ENCODE measurements around the gene LY6G5B.

LY6G5B gene

DNA sequence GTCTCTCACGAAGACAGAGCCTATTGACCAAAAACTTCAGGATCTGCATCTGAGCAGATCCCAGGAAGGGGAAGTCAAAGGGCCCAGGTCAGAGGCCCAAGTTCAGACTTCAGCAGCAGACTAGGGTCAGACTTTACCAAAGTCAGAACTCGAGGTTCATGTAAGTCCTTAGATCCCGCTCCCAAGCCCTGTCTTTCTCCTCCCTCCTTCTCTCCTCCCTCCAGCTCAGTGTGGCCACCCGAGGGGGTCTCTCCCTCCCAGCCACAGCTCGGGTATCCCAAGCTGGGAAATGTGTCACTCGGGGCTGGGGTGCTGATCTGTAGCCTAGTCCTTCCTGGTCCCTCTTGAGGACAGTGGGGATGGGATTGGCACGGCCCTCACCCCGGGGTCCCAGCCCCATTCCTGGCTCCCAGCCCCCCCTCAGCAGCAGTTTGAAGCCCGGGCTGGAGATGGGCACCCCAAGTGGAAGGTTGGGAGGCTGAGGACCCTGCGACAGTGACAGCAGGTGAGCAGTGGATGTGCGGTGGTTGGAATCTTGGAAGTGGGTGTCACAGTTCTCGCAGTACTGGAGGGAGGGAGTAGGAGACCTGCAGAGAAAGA, 7.6 kb upstream of the LY6G5B start:
- in situ Hi-C loops (cut with MboI; ENCODE audit: low sequenced_read_pairs), result no loop called here

DNA sequence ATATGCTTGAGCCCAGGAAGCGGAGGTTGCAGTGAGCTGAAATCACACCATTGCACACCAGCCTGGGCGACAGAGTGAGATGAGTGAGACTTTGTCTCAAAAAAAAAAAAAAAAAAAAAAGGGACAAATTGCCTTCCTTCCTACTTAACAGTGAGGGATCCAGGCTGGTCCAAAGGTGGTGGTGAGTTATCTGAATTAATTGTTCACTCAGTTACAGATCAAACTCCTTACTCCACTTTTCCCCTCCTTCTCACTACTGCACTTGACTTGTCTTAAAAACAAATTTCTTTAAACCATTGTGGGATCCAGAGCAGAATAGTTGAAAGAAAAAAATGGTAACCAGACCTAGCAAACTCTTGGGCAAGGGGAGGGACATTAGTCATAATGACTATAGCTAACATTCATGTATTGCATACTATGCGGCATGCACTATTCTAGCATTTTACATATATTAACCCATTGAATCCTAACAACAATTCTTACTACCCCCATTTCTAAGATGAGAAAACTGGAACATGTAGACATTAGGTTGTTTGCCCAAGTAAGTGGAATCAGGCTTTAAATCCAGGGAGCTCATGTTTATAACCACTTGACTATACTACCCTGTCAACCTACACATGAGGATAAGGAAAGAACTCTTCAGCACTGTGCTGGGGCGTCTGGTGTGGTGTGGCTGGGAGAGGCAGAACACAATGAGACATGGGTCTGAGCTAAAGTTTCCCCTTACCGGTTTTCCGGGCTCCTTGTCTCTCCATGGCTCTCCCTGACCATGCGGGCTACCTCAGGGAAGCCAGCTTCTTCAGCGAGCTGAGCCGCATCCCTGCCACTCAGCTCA, 6.4 kb upstream of the LY6G5B start:
- in situ Hi-C loops (cut with MboI; ENCODE audit: low sequenced_read_pairs), result no loop called here

DNA sequence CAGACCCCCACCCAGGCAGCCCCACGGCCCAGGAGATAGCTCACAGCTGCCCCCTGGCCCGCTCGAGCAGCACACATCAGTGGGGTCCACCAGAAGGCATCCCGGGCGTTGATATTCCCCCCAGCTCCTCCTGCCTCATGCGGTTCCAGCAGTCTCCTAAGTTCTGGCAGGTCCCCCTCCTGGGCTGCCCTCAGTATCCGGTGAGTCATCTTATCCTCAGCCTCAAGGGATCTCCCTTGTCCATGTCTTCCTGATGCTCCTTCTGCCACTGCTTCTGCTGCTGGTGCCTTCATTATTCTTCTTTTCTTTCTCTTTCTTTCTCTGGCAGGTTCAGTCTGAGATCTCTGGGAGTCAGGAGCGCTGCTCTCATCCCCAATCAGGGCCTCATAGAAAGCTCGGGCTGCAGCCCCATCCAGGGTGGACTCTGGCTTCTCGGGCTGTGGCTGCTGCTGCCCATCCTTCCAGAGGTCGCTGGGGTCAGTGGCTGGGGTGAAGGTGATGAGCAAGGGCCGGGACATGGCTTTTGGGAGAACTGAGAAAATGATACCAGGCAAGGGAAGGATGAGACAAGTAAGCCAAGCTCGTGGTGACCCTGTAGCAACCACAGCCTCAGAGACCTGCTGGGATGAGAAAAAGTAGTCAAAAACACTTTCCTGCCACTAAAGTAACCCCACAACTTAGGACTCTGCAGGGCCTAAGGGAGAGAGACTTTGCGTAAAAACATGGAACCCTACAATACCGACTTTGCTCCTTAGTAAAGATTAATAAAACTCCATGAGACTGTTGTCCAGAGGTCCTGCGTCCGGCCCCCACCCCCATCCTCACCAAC, 5.6 kb upstream of the LY6G5B start:
- in situ Hi-C loops (cut with MboI; ENCODE audit: low sequenced_read_pairs), result no loop called here

DNA sequence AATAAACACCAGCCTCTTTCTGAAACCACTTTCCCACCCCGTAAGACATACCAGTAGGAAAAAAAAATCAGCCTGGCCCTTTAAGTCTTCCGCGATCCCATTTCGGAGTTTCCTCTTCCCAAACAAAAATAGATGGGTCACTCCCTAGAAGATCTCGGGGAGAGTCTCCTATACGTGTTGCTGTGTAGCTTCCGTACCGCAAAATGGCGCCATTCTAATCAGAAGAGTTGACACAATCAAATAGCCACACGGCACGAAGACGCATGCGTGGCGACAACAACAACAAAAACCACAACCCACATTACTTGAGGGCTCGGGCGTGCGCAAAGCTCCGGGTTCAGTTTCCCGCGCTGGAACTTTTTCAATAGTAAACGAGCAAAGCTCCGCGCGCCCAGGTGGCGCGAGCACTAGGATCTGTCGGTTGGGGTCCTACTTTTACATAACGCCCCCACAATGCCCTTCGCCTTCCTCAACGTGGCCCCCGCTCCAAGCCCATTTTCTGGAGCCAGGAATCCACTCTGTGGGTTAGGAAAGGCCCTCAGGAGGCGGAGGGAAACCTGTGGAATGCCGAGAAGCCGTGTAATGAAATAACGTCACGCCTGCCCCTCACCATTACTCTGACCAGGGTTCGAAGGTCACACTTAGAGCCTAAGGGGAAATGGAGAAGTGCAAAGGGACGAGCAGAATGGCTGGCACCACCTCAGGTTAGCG, 4.8 kb upstream of the LY6G5B start, which contains the start of gene GPANK1:
TSS of gene GPANK1 (minus strand) at position 208 of the 711 bp plus-strand sequence. CDS start 519 bp downstream, outside the sequence.
- in situ Hi-C loops (cut with MboI; ENCODE audit: low sequenced_read_pairs), result no loop called here

GRCh38 chr6:31665501-31666336, 4.1 kb upstream of the LY6G5B start, which contains the start of gene CSNK2B:
CSNK2B (plus strand) TSS chr6:31666080; CDS start chr6:31666832, 752 bp downstream.
- in situ Hi-C loops (cut with MboI; ENCODE audit: low sequenced_read_pairs), result no loop called here

DNA sequence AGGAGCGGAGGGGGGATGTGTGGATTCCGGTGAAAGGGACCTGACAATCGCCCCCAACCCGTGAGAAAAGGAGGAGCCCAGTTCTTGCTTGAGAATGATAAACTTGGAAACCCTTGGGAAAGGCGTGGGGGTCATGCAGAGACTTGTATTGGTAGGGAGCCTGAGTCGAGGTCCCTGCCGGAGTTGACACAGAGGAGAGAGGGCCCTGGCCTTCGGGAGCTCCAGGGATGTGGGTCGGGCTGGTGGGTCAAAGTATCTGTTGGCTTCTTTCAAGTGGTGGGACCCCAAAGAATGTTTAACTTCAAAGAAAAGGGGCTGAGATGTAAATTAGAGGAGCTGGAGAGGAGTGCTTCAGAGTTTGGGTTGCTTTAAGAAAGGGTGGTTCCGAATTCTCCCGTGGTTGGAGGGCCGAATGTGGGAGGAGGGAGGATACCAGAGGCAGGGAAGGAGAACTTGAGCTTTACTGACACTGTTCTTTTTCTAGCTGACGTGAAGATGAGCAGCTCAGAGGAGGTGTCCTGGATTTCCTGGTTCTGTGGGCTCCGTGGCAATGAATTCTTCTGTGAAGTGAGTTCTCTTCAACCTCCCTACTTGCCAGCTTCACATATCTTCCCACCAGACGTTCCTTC, 3.3 kb upstream of the LY6G5B start:
- in situ Hi-C loops (cut with MboI; ENCODE audit: low sequenced_read_pairs), result no loop called here

- in situ Hi-C loops (cut with MboI; ENCODE audit: low sequenced_read_pairs), result no loop called here
Measured at GRCh38 chr6:31676322-31676903, 6.6 kb downstream of the LY6G5B start.

DNA sequence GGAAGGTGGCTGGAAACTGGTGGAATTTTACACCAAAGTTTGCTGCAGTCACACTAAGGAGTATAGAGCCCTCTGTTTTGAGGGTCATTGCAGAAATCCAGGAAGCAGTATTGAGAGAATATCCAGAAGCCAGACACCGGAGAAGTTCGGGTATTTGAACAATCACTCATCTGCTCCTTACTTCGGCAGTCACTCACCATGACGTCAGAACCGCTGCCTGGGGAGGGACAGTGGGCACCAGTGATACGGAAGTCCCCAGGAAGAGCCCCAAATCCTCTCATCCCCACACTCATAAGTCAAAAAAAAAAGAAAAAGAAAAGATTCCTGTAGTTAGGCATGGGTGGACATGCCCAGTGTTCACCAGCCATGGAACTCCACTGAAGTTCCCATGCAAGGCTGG, 7.1 kb downstream of the LY6G5B start:
- in situ Hi-C loops (cut with MboI; ENCODE audit: low sequenced_read_pairs), result no loop called here

GRCh38 chr6:31677955-31678354, 8.2 kb downstream of the LY6G5B start:
- in situ Hi-C loops (cut with MboI; ENCODE audit: low sequenced_read_pairs), result no loop called here

DNA sequence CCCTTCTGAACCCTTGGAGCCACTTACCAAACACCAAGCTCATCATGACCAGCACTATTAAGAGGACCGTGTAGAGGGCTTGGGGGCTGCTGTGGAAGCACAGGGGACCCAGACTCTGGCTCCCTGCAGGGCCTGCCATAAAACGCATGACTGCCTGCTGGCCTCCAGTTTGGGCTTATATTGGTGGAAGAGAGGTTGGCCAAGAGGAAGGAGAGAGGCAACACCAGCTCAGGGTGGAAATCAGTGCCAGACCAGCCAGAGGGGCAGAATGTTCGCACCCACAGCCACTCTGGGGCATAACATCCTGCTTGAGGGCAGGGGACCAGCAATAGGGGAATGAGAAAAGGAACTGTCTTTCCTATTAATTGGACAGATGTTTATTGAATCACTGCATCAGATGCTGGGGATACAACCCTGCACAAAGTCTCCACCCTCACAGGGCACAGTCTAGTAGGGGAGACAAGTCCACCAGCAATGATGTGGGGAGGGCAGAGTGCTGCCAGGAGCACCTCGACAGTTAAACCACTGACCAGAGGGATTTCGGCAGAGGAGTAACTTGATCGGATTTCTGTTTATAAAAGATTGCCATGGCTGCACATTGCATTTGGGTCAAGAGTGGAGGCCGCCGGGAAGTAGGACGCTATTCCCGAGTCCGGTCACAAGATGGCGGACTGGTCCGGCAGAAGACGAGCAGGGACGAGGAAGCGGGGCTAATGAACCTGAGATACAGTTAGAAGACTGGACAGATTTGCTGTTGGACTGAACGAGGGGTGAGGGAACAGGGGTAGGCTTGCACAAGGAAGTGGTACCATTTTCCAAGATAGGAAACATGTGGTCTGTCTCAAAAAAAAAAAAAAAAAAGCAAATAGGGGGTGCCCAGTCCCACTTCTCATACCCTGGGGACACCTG, 10.7 kb downstream of the LY6G5B start, which contains the start of gene LY6G5C:
TSS of gene LY6G5C (minus strand) at position 842 of the 909 bp plus-strand sequence. CDS start at position 148, 694 bp downstream.
- in situ Hi-C loops (cut with MboI; ENCODE audit: low sequenced_read_pairs), result no loop called here

DNA sequence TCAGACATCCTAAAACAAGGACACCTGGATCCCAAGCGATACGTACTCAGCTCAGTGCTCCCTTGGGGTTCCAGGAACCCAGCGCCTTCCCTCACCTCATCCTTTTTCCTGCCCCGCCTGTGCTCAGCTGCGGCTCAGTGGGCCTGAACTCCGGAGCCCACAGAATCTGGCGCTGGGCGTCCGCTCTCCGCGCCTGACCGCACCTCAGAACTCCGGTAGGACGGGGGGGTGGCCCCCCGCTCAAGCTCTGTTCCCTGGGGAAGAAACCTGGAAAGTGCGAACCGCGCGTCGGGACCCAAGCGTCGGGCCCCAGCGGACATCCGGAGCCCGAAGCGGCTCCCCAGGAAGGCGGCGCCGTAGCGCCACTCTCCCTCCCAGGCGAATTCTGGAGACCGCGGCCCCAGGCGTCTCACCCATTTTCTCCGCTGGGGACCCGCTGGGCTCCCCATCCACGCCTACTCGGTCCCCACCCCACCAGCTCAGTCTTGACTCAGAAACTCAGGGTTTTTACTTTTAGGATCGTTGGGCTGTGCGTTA, 11.4 kb downstream of the LY6G5B start:
- in situ Hi-C loops (cut with MboI; ENCODE audit: low sequenced_read_pairs), result no loop called here

DNA sequence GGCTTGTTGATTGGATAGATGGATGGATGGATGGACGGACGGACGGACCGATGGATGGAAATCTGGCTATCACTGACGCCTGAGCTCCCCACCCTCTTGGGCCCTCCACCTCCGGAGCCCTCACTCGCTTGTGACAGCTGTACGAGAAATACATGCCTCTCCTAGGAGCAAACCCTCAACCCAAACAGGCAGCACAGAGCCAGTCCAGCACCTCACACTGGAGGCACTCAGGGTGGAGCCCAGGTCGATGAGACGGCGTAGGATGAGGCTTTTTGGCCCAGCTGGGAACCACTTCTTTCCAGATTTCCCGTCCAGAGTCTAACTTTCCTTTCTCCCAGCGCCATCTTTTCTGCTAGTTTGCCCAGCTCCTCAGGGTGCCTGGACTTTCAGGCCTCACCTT, 13.8 kb downstream of the LY6G5B start:
- in situ Hi-C loops (cut with MboI; ENCODE audit: low sequenced_read_pairs), result no loop called here

DNA sequence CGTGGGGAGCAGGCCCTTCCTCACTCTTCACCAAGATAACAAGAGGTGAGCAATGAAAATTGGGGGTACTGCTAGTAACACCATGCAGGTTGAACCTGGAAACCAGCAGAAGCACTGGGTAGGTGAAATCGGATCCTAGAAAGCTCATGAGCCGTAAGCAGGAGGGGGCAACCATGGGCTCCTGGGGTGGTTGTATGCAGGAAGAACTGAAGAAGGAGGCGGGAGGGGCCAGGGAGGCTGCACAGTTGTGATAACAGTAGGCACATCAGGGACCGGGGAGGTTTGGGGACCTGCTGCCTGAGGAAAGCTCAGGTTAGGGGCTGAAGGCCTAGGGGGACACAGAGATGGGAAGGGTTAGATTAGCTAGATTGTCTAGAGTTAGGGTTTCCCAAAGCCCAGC, 16.7 kb downstream of the LY6G5B start:
- in situ Hi-C loops (cut with MboI; ENCODE audit: low sequenced_read_pairs), result no loop called here

- in situ Hi-C loops (cut with MboI; ENCODE audit: low sequenced_read_pairs), result no loop called here
Measured at GRCh38 chr6:31687321-31687720, 17.5 kb downstream of the LY6G5B start.

- in situ Hi-C loops (cut with MboI; ENCODE audit: low sequenced_read_pairs), result no loop called here
Measured at GRCh38 chr6:31687860-31688693, 18.3 kb downstream of the LY6G5B start.

DNA sequence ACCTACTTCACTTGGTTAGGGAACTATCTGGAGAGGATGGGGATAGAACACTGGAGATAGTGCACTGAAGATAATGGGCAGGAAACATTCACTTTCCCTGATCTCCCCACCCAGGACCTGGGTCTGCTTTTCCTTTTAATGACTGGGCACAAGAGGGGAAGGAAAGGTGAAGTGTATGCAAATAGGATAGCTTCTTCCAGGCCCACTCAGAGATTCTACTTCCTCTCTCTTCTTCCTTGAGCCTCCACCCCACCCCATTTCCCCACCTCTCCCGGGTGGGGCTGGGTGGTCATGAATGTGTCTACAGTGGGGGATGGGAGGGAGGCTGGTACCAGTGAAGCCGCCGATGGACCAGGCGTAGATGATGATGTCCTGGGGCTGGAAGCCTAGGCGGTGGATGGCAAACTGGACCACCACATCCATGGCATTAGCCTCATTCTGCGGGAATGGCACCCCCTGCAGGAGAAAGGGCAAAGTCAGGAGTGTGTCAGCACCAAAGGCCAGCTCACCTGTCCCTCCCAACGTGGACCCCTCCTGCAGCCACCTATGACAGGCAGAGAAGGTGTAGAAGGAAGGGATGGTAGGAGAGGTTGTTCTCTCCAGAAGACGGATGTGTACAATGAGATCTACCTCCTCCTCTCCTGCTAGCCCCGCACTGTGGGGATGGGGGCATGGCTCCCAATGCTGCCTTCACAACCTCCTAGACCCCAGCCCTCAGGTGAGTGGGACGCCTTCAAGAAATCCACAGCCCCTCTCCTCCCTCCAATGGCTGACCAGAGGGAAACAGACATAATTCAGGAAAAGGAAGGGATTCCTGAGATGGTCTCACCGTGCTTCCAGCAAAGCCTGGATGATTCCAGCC, 19.7 kb downstream of the LY6G5B start:
- in situ Hi-C loops (cut with MboI; ENCODE audit: low sequenced_read_pairs), result no loop called here
